GM23248 (cell line): ENCODE measurements around the gene NPB.

Experiments
- EZH2 ChIP-seq: fragments of 200-600 bp; sonication (generic); IDR thresholded peaks from 2 replicates; pipeline ENCODE4 v1.6.1; 2018; ENCODE audit warnings: antibody characterized with exemption, mild to moderate bottlenecking; ENCODE audit not compliant: insufficient read depth, poor library complexity, severe bottlenecking
- EZH2phosphoT487 ChIP-seq: fragments of 200-600 bp; sonication (generic); IDR thresholded peaks from 2 replicates; pipeline ENCODE4 v1.6.1; 2018; ENCODE audit warnings: antibody characterized with exemption, moderate library complexity, mild to moderate bottlenecking, low read depth; ENCODE audit not compliant: insufficient read depth

GRCh38 chr17:81903415-81903831 is 1.4 kb downstream of the NPB start:
- no peak for TF ChIP-seq EZH2
- TF ChIP-seq EZH2phosphoT487, result no peak
